Fibroblast of lung (primary cell): ENCODE results near the gene MYL10. TPM values are rescaled to one million over a fixed set of nuclear protein-coding genes. Genes with fewer than 3 reads are reported as not detected.

Experiments used
- DNase-seq, 2 donors: peaks; one replicate each; pipeline versions ENCODE4 v3.0.0 to v3.0.0-alpha.2; 2010; ENCODE audit warnings: low read depth in 2 of 2
- H2AFZ ChIP-seq: 2 replicates; pipeline ENCODE4 v1.5.1; 2012; ENCODE audit warnings: low read length, control low read depth, inconsistent platforms
- H3K27ac ChIP-seq: 2 replicates; pipeline ENCODE4 v1.5.1; 2011; ENCODE audit warnings: low read length, control low read depth; ENCODE audit not compliant: insufficient read depth
- H3K27me3 ChIP-seq: 2 replicates; pipeline ENCODE4 v1.5.1; 2011; ENCODE audit warnings: mild to moderate bottlenecking, low read length; ENCODE audit not compliant: control insufficient read depth, insufficient read depth
- H3K36me3 ChIP-seq: 2 replicates; pipeline ENCODE4 v1.5.1; 2011; ENCODE audit warnings: low read length; ENCODE audit not compliant: control insufficient read depth, insufficient read depth
- H3K4me1 ChIP-seq: 2 replicates; pipeline ENCODE4 v1.5.1; 2011; ENCODE audit warnings: low read length; ENCODE audit not compliant: control insufficient read depth, insufficient read depth; ENCODE audit errors: extremely low read depth
- H3K4me2 ChIP-seq: 2 replicates; pipeline ENCODE4 v1.5.1; 2011; ENCODE audit warnings: low read length, control low read depth; ENCODE audit not compliant: insufficient read depth; ENCODE audit errors: extremely low read depth
- H3K4me3 ChIP-seq, 4 experiments: fragments of 200-600 bp in 1 of 4; sonication (generic) in 1 of 4; replicated peaks in 1 of 4; 2 replicates each; pipeline ENCODE4 v1.5.1; 2011 to 2016; ENCODE audit warnings: low read length in 4 of 4, low read depth in 3 of 4, mild to moderate bottlenecking in 3 of 4, control low read depth in 2 of 4, inconsistent platforms in 1 of 4, mixed read lengths in 1 of 4; ENCODE audit not compliant: insufficient read depth in 1 of 4; ENCODE audit errors: control extremely low read depth in 1 of 4
- H3K79me2 ChIP-seq: 2 replicates; pipeline ENCODE4 v1.5.1; 2012; ENCODE audit warnings: mild to moderate bottlenecking, low read length, inconsistent platforms; ENCODE audit not compliant: control insufficient read depth, insufficient read depth
- H3K9ac ChIP-seq: 2 replicates; pipeline ENCODE4 v1.5.1; 2011; ENCODE audit warnings: mild to moderate bottlenecking, low read length, control low read depth; ENCODE audit not compliant: insufficient read depth
- H3K9me3 ChIP-seq: 2 replicates; pipeline ENCODE4 v1.5.1; 2012; ENCODE audit warnings: low read depth, low read length; ENCODE audit not compliant: control insufficient read depth, insufficient read depth
- H4K20me1 ChIP-seq: 2 replicates; pipeline ENCODE4 v1.5.1; 2011; ENCODE audit warnings: low read length; ENCODE audit not compliant: control insufficient read depth, insufficient read depth; ENCODE audit errors: extremely low read depth
- EZH2 ChIP-seq: IDR thresholded peaks from 2 replicates; pipeline ENCODE4 v1.5.1; 2012; ENCODE audit warnings: low read length, control low read depth, mild to moderate bottlenecking; ENCODE audit errors: missing control alignments
- polyA plus RNA-seq, 2 donors: library from polyadenylated mRNA; depleted of rRNA in 1 of 2; stranded (reverse) in 1 of 2; unstranded in 1 of 2; fragments of >200 nt; gene quantifications; 2 replicates each; pipeline ENCODE4 v1.2.1, GENCODE V29; 2011 to 2012; ENCODE audit warnings: missing spikeins in 1 of 2
- total RNA-seq: library from RNA; depleted of rRNA; stranded (reverse); fragments of >200 nt; gene quantifications from 2 replicates; pipeline ENCODE4 v1.2.1, GENCODE V29; 2014
- TF ChIP-seq, protein P1 (sequence below), 2 donors: IDR thresholded peaks in 1 of 2; conservative IDR thresholded peaks in 1 of 2; 1 replicate in 1 of 2; 2 replicates in 1 of 2; pipeline ENCODE4 v1.5.1; 2011 to 2012; ENCODE audit warnings: low read length in 2 of 2, control low read depth in 1 of 2, inconsistent platforms in 1 of 2, low read depth in 1 of 2, mild to moderate bottlenecking in 1 of 2

The MYL10 gene
- total and polyA plus RNA-seq, 2 donors (not counting 1 experiment from before 2014, with no cell fraction given) = not detected

DNA sequence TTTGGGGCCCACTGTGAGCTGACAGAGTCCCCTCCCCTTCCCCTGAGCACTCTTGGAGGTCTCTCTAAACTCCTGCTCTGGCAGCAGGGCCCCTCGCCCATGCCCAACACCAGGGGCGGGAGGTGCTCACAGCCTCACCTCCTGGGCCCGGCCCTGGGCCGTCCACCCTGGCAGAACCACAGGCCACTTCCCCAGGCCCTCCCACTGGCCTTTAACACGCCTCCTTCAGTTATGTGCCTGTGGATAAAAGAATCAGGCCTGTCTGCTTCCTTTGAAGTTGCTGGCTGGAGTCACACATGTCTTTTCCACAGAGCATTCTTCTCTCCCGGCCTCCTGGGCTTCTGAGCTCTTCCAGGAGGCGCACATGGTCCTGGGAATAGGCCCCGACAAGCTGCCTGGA is 10.2 kb downstream of the MYL10 start:
- Histone ChIP-seq H3K9ac (no peak overlapping the region), H3K4me1 (no peaks in the 10 kb centered on the region), H2AFZ (no peak overlapping the region), H3K27ac (no peak overlapping the region), H3K4me3 (no peak overlapping the region), H3K79me2 (no peaks in the 10 kb centered on the region), H3K36me3 (no peaks in the 10 kb centered on the region), H4K20me1 (no peaks in the 10 kb centered on the region), H3K4me2 (no peak overlapping the region), H3K9me3 (no peaks in the 10 kb centered on the region), H3K27me3 (no peaks in the 10 kb centered on the region)
- TF ChIP-seq, protein P1, sequence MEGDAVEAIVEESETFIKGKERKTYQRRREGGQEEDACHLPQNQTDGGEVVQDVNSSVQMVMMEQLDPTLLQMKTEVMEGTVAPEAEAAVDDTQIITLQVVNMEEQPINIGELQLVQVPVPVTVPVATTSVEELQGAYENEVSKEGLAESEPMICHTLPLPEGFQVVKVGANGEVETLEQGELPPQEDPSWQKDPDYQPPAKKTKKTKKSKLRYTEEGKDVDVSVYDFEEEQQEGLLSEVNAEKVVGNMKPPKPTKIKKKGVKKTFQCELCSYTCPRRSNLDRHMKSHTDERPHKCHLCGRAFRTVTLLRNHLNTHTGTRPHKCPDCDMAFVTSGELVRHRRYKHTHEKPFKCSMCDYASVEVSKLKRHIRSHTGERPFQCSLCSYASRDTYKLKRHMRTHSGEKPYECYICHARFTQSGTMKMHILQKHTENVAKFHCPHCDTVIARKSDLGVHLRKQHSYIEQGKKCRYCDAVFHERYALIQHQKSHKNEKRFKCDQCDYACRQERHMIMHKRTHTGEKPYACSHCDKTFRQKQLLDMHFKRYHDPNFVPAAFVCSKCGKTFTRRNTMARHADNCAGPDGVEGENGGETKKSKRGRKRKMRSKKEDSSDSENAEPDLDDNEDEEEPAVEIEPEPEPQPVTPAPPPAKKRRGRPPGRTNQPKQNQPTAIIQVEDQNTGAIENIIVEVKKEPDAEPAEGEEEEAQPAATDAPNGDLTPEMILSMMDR (conservative IDR thresholded peaks at IDR 0.05 in 1 of 2, IDR thresholded peaks at IDR 0.05 in 1 of 2; ENCODE audit: low read depth in 1 of 2, low read length in 2 of 2) = no peak
- no peak for TF ChIP-seq EZH2
- DNase-seq = peak in 1 of 2 donors; percentile 32

DNA sequence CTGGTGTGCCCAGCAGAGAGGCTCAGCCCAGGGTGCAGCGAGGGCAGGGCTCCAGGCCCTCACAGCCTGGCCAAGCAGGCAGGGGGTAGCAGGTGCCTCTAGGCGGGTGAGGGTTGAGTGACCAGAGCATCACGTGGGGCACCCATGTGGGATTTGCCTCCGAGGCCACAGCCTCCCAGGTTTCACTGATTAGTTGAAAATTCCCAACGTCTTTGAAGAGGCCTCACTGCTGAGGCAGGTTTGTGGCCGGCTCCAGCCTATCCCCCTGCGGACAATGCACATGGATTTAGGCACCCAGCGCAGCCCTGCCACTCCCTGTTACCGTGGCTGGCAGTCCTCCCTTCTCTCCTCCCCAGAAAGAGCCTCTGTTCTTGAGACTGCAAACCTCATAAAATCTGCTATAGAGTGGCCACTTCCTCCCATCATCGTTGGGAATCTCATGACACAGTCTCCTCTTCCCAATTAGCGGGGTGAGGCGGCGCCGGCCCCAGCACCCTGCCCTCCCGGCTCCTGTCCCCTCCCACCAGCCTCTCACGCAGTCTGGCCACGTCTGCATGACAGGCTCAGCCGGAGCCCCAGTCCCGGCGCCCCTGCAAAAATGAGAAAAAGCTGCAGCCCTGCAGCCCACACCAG is 10.8 kb downstream of the MYL10 start:
- no peaks in the 10 kb centered on the region for H4K20me1 ChIP-seq
- no peak overlapping the region for H2AFZ ChIP-seq
- TF ChIP-seq, protein P1 (conservative IDR thresholded peaks at IDR 0.05 in 1 of 2, IDR thresholded peaks at IDR 0.05 in 1 of 2; ENCODE audit: low read depth in 1 of 2, low read length in 2 of 2) = no peak
- no peak for TF ChIP-seq EZH2
- no peak overlapping the region for H3K4me2 ChIP-seq
- no peaks in the 10 kb centered on the region for H3K9me3 ChIP-seq
- no peak for DNase-seq
- no peaks in the 10 kb centered on the region for H3K27me3 ChIP-seq
- H3K27ac ChIP-seq = no peak overlapping the region
- no peak overlapping the region for H3K9ac ChIP-seq
- no peaks in the 10 kb centered on the region for H3K4me1 ChIP-seq
- H3K36me3 ChIP-seq = no peaks in the 10 kb centered on the region
- H3K4me3 ChIP-seq = no peak overlapping the region
- H3K79me2 ChIP-seq = no peaks in the 10 kb centered on the region

DNA sequence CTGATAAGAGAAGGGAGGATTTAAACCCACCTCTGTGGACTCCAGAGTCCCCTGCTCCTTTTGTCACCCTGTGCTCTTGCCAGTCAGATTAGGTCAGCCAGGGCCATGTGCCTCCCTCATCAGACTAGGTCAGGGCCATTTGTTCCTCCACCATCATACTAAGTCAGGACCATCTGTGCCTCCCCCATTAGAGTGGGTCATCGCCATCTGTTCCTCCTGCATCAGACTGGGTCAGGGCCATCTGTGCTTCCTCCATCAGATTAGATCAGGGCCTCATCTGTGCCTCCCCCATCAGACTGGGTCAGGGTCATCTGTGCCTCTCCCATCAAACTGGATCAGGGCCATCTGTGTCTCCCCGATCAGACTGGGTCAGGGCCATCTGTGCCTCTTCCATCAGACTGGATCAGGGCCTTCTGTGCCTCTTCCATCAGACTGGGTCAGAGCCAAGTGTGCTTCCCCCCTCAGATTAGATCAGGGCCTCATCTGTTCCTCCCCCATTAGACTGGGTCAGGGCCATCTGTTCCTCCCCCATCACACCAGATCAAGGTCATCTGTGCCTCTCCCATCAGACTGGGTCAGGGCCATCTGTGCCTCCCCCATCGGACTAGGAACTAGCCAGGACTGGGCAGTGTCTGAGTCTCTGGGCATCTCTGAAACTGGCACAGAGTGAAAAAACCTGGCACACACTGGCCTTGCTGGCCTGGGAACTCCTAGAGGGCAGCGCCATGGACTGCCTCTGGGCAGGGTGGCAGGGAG is 11.5 kb downstream of the MYL10 start:
- H3K9ac ChIP-seq = no peak overlapping the region
- no peak for DNase-seq
- no peak overlapping the region for H3K4me2 ChIP-seq
- TF ChIP-seq EZH2 = no peak
- TF ChIP-seq, protein P1 (conservative IDR thresholded peaks at IDR 0.05 in 1 of 2, IDR thresholded peaks at IDR 0.05 in 1 of 2; ENCODE audit: low read depth in 1 of 2, low read length in 2 of 2) = no peak
- no peaks in the 10 kb centered on the region for H3K4me1 ChIP-seq
- H3K9me3 ChIP-seq = no peaks in the 10 kb centered on the region
- no peak overlapping the region for H3K27ac ChIP-seq
- H3K36me3 ChIP-seq = no peaks in the 10 kb centered on the region
- H3K27me3 ChIP-seq = no peaks in the 10 kb centered on the region
- H3K4me3 ChIP-seq = no peak overlapping the region
- H3K79me2 ChIP-seq = no peaks in the 10 kb centered on the region
- H2AFZ ChIP-seq = no peak overlapping the region
- no peaks in the 10 kb centered on the region for H4K20me1 ChIP-seq
